ENCODE results near the gene CYB561D2. TPM values are rescaled to one million over a fixed set of nuclear protein-coding genes. Genes with fewer than 3 reads are reported as not detected.
A peak's percentile ranks its signal among the peaks of the same experiment; 100 is the strongest.

Gene CYB561D2
- total RNA-seq, 1 donor from 2014 or later = 2.2 TPM

GRCh38 chr3:50381383-50381782, 30.7 kb downstream of the CYB561D2 start:
- H3K36me3 ChIP-seq = no peaks in the 10 kb centered on the region
- no peak for TF ChIP-seq EZH2phosphoT487 (IDR thresholded peaks at IDR 0.05)
- no peak for TF ChIP-seq CTCF (IDR thresholded peaks at IDR 0.05)
- TF ChIP-seq EZH2 (IDR thresholded peaks at IDR 0.05) = no peak
- no peaks in the 10 kb centered on the region for H3K79me2 ChIP-seq (ENCODE audit: low read depth)
- H3K4me2 ChIP-seq = no peak overlapping the region
- peak overlapping the region; percentile 50 for H3K27ac Mint-ChIP-seq
- no peak overlapping the region for H3K4me3 ChIP-seq
- H4K20me1 ChIP-seq (ENCODE audit: low read depth) = no peaks in the 10 kb centered on the region
- DNase-seq (ENCODE audit: low spot score) = no peak
- H3K9ac ChIP-seq = no peak overlapping the region
- H3K27me3 ChIP-seq = no peaks in the 10 kb centered on the region
- H3K4me1 Mint-ChIP-seq = peaks cover 24% of the 10 kb centered on the region
- peaks cover 7% of the 10 kb centered on the region for H3K27me3 Mint-ChIP-seq (ENCODE audit: insufficient read depth, low read depth)
- H2AFZ ChIP-seq (replicated peaks) = no peak overlapping the region
- no peaks in the 10 kb centered on the region for H3K9me3 ChIP-seq (ENCODE audit: low read depth)
- H3F3A ChIP-seq (ENCODE audit: low read depth) = no peaks in the 10 kb centered on the region
- no peaks in the 10 kb centered on the region for H3K9me3 Mint-ChIP-seq
- no peak overlapping the region for H3K27ac ChIP-seq
- no peak overlapping the region for H3K4me3 Mint-ChIP-seq
- peaks cover 6% of the 10 kb centered on the region for H3K4me1 ChIP-seq
- no peaks in the 10 kb centered on the region for H3K36me3 Mint-ChIP-seq

DNA sequence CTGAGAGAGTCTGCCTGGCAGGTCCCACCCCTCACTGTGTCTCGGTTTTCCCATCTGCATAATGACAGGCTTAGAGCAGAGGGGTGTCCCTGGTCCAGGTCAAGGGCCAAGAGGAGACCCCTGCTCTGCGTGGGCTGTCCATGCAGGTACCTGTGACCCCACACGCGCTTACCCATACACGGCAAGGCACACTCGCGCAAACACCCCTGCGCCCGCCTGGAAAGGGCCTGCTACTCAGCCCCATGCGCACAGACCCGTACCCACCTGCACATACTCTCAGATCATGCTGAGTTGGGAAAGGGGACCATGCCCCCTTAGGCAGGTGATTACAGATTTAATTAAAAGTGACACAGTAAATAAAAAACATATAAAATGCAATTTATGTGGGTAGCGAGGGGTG, 32.1 kb downstream of the CYB561D2 start:
- Histone ChIP-seq H3K4me1 (peaks cover 6% of the 10 kb centered on the region), H2AFZ (replicated peaks) (no peak overlapping the region)
- TF ChIP-seq EZH2phosphoT487 (IDR thresholded peaks at IDR 0.05) (no peak), CTCF (IDR thresholded peaks at IDR 0.05) (no peak), EZH2 (IDR thresholded peaks at IDR 0.05) (no peak)

GRCh38 chr3:50383750-50384149, 33.1 kb downstream of the CYB561D2 start:
- Histone ChIP-seq H3K79me2 (ENCODE audit: low read depth) (no peaks in the 10 kb centered on the region), H4K20me1 (ENCODE audit: low read depth) (no peaks in the 10 kb centered on the region), H3K36me3 (no peaks in the 10 kb centered on the region), H3K9me3 (ENCODE audit: low read depth) (no peaks in the 10 kb centered on the region), H3K4me2 (no peak overlapping the region), H3K9ac (no peak overlapping the region), H3K27me3 (no peaks in the 10 kb centered on the region), H3K27ac (no peak overlapping the region), H2AFZ (replicated peaks) (no peak overlapping the region), H3K4me1 (peaks cover 9% of the 10 kb centered on the region), H3F3A (ENCODE audit: low read depth) (no peaks in the 10 kb centered on the region), H3K4me3 (no peak overlapping the region)
- Mint-ChIP-seq H3K4me1 (peaks cover 20% of the 10 kb centered on the region), H3K27ac (peak overlapping the region; percentile 72), H3K4me3 (no peak overlapping the region), H3K36me3 (no peaks in the 10 kb centered on the region), H3K9me3 (no peaks in the 10 kb centered on the region), H3K27me3 (ENCODE audit: insufficient read depth, low read depth) (peaks cover 5% of the 10 kb centered on the region)
- DNase-seq (ENCODE audit: low spot score) = no peak
- TF ChIP-seq CTCF (IDR thresholded peaks at IDR 0.05) (no peak), EZH2 (IDR thresholded peaks at IDR 0.05) (no peak), EZH2phosphoT487 (IDR thresholded peaks at IDR 0.05) (no peak)

More for the DNA sequence above, 32.1 kb downstream of the CYB561D2 start:
- Mint-ChIP-seq H3K4me1 (peaks cover 20% of the 10 kb centered on the region), H3K4me3 (no peak overlapping the region), H3K27ac (peak overlapping the region; percentile 93), H3K36me3 (no peaks in the 10 kb centered on the region), H3K27me3 (ENCODE audit: insufficient read depth, low read depth) (peaks cover 7% of the 10 kb centered on the region), H3K9me3 (no peaks in the 10 kb centered on the region)
- Histone ChIP-seq H3K4me3 (no peak overlapping the region), H3K4me2 (peak overlapping the region; percentile 27), H3K9me3 (ENCODE audit: low read depth) (no peaks in the 10 kb centered on the region), H3K9ac (no peak overlapping the region), H3K27ac (no peak overlapping the region), H3K36me3 (no peaks in the 10 kb centered on the region), H3K27me3 (no peaks in the 10 kb centered on the region), H4K20me1 (ENCODE audit: low read depth) (no peaks in the 10 kb centered on the region), H3F3A (ENCODE audit: low read depth) (no peaks in the 10 kb centered on the region), H3K79me2 (ENCODE audit: low read depth) (no peaks in the 10 kb centered on the region)
- DNase-seq (ENCODE audit: low spot score) = no peak
